K562 (cell line): Measurements from ENCODE around the gene ZNF318. TPM values are rescaled to one million over a fixed set of nuclear protein-coding genes. Genes with fewer than 3 reads are reported as not detected.
A peak's percentile ranks its signal among the peaks of the same experiment; 100 is the strongest.

ENCODE experiments used
- ATAC-seq: fragments of 200-7000 bp; cut with Tn5 transposase; 3 replicates; pipeline ENCODE4 v1.9.1; 2020; ENCODE audit warnings: moderate library complexity
- BruUV-seq: library from RNA; stranded (reverse); fragments of 400-500 nt; replicated peaks from 2 replicates; lab custom pipeline; 2021; lab: Mats Ljungman, UMichigan
- CTCF ChIA-PET: fragments of 300-600 bp; formaldehyde crosslinking; extraction: SDS; loops from one replicate; lab custom pipeline; 2021; ENCODE audit warnings: low intra/inter-chr PET ratio; lab: Yijun Ruan, JAX
- POLR2A ChIA-PET: fragments of 300-600, 350-650 bp; sonication (Branson Sonifier 250); formaldehyde crosslinking; extraction: SDS; loops from one replicate; lab custom pipeline; 2021; ENCODE audit warnings: antibody characterized with exemption, inconsistent platforms; lab: Yijun Ruan, JAX
- DNase-seq, 4 experiments: peaks; one replicate each; pipeline versions ENCODE4 v3.0.0 to v3.0.0-alpha.2; 2011 to 2018; ENCODE audit warnings: low spot score in 3 of 4, mixed read lengths in 3 of 4; ENCODE audit errors: extremely low read depth in 1 of 4
- FAIRE-seq: peaks from 2 replicates; lab custom pipeline; 2011; peaks lifted over from hg19 to GRCh38; lab: Jason Lieb, UNC
- H2AFZ ChIP-seq: 2 replicates; pipeline ENCODE4 v1.6.0; 2011; ENCODE audit warnings: low read depth, low read length, control low read depth, inconsistent platforms
- H3K27ac ChIP-seq: fragments of 200-600 bp; 3 replicates; pipeline ENCODE4 v1.8.0; 2011; ENCODE audit warnings: low read depth, mild to moderate bottlenecking, control low read depth, inconsistent platforms, low read length, moderate library complexity, mixed read lengths; ENCODE audit errors: extremely low read depth
- H3K27me3 ChIP-seq, 2 experiments: fragments of 300-600 bp in 1 of 2; 2 replicates in 1 of 2; 3 replicates in 1 of 2; pipeline versions ENCODE4 v1.6.0 to v1.8.0; 2011; ENCODE audit warnings: inconsistent platforms in 2 of 2, low read length in 2 of 2, mild to moderate bottlenecking in 1 of 2, mixed read lengths in 1 of 2, moderate library complexity in 1 of 2; ENCODE audit not compliant: control insufficient read depth in 2 of 2, insufficient read depth in 2 of 2
- H3K36me3 ChIP-seq: fragments of 300-600 bp; 3 replicates; pipeline ENCODE4 v1.8.0; 2011; ENCODE audit warnings: mild to moderate bottlenecking, low read length, inconsistent platforms; ENCODE audit not compliant: control insufficient read depth, insufficient read depth
- H3K4me1 ChIP-seq, 2 experiments: fragments of 200-600 bp in 1 of 2; replicated peaks in 1 of 2; 2 replicates in 1 of 2; 3 replicates in 1 of 2; pipeline versions ENCODE4 v1.5.1 to v1.8.0; 2011; ENCODE audit warnings: inconsistent platforms in 2 of 2, low read length in 2 of 2, mild to moderate bottlenecking in 1 of 2, mixed read lengths in 1 of 2, moderate library complexity in 1 of 2; ENCODE audit not compliant: control insufficient read depth in 2 of 2, insufficient read depth in 2 of 2
- H3K4me2 ChIP-seq: 2 replicates; pipeline ENCODE4 v1.6.1; 2011; ENCODE audit warnings: low read length, control low read depth, inconsistent platforms, mixed read lengths; ENCODE audit not compliant: insufficient read depth
- H3K4me3 ChIP-seq: fragments of 200-600 bp; sonication (generic), shearing (Covaris generic); 2 replicates; pipeline ENCODE4 v1.5.1; 2016; ENCODE audit warnings: control low read depth, inconsistent platforms
- H3K79me2 ChIP-seq: fragments of 200-600 bp; 3 replicates; pipeline ENCODE4 v1.8.0; 2011; ENCODE audit warnings: low read length, inconsistent platforms; ENCODE audit not compliant: control insufficient read depth, insufficient read depth
- H3K9ac ChIP-seq, 2 experiments: 2 replicates each; pipeline versions ENCODE4 v1.6.0 to v1.6.1; 2011; ENCODE audit warnings: low read depth in 2 of 2, low read length in 2 of 2, control low read depth in 1 of 2, inconsistent platforms in 1 of 2, mild to moderate bottlenecking in 1 of 2, mixed read lengths in 1 of 2; ENCODE audit not compliant: insufficient read depth in 1 of 2
- H3K9me1 ChIP-seq: one replicate; pipeline ENCODE4 v1.6.0; 2011; ENCODE audit warnings: inconsistent platforms, mild to moderate bottlenecking, low read length, moderate library complexity; ENCODE audit not compliant: control insufficient read depth, insufficient read depth
- H3K9me3 ChIP-seq: replicated peaks from 2 replicates; pipeline ENCODE4 v1.5.1; 2011; ENCODE audit warnings: low read depth, low read length, inconsistent platforms; ENCODE audit not compliant: control insufficient read depth, insufficient read depth
- H4K20me1 ChIP-seq: replicated peaks from 2 replicates; pipeline ENCODE4 v1.6.1; 2011; ENCODE audit warnings: low read length, inconsistent platforms, mixed read lengths; ENCODE audit not compliant: control insufficient read depth, insufficient read depth
- ADNP ChIP-seq: fragments of 200-800 bp; sonication (Bioruptor generic); IDR thresholded peaks from 2 replicates; pipeline ENCODE4 v1.6.1; 2016; ENCODE audit warnings: missing genetic modification characterization, missing compliant biosample characterization
- ESRRA ChIP-seq: fragments of 450-650 bp; IDR thresholded peaks from 2 replicates; pipeline ENCODE4 v1.6.1; 2014; ENCODE audit warnings: low read depth, mild to moderate bottlenecking, moderate library complexity, borderline replicate concordance
- HEY1 ChIP-seq: fragments of 250-450 bp; sonication (Bioruptor Pico); IDR thresholded peaks from 2 replicates; pipeline ENCODE4 v1.5.0; 2020; ENCODE audit warnings: mild to moderate bottlenecking, moderate library complexity, borderline replicate concordance
- KDM5B ChIP-seq: fragments of 200-600 bp; sonication (generic); IDR thresholded peaks from 2 replicates; pipeline ENCODE4 v1.6.1; 2012; ENCODE audit warnings: low read depth, mild to moderate bottlenecking, moderate library complexity, low read length, control low read depth, inconsistent platforms; ENCODE audit not compliant: insufficient replicate concordance
- ZBTB17 ChIP-seq: fragments of 450-650 bp; formaldehyde crosslinking; IDR thresholded peaks from 2 replicates; pipeline ENCODE4 v1.4.0; 2020; ENCODE audit warnings: mild to moderate bottlenecking
- ZC3H11A ChIP-seq: IDR thresholded peaks from 2 replicates; pipeline ENCODE4 v1.6.1; 2012; ENCODE audit warnings: low read depth, low read length, improper control_type of control experiment
- WGBS: fragments of 100-300 bp; shearing (Covaris generic); methylation state at CpG from one replicate; pipeline ENCODE4 v1.1.6; 2016; ENCODE audit warnings: low coverage, mixed read lengths; ENCODE audit not compliant: insufficient coverage; ENCODE audit errors: missing lambda C conversion rate; 5-methylcytosine and 5-hydroxymethylcytosine counted together
- in situ Hi-C: fragments of 300-500 bp; cut with MboI; formaldehyde crosslinking; loops from 4 replicates; pipeline ENCODE4 v1.15.0; 2018; ENCODE audit warnings: inconsistent platforms, mixed read lengths
- intact Hi-C: fragments of 100-400 bp; cut with micrococcal nuclease; formaldehyde crosslinking; loops from 2 replicates; pipeline ENCODE4 v1.14.2; 2022
- polyA plus RNA-seq, 8 experiments: library from polyadenylated mRNA; depleted of rRNA in 4 of 8; stranded (reverse) in 5 of 8; unstranded in 3 of 8; fragments of >200 nt; fragmentation: Nextera tagmentation in 2 of 8; fragmentation: Illumina TruSeq in 1 of 8; extraction: Ambion mirVana in 2 of 8; extraction: Trizol in 1 of 8; gene quantifications; 2 replicates each; pipeline versions ENCODE4 v1.2.1 to v1.2.3, GENCODE V29; 2011 to 2014; ENCODE audit warnings: inconsistent platforms in 1 of 8, missing spikeins in 1 of 8
- total RNA-seq, 7 experiments: library from RNA; depleted of rRNA in 6 of 7; stranded (reverse); fragments of >200 nt in 6 of 7; fragmentation: Illumina TruSeq in 2 of 7; extraction: Trizol in 2 of 7; gene quantifications; 2 replicates each; pipeline versions ENCODE4 v1.2.1 to v1.2.3, GENCODE V29; 2011 to 2021; ENCODE audit warnings: low replicate concordance in 1 of 7
- TF ChIP-seq, protein P1 (sequence below): fragments of 450-650 bp; formaldehyde crosslinking; IDR thresholded peaks from 2 replicates; pipeline ENCODE4 v1.4.0; 2020; ENCODE audit warnings: mild to moderate bottlenecking

The ZNF318 gene
- total and polyA plus RNA-seq, 9 of the 15 experiments (the other 6 are each of a cell fraction or from before 2014, with no cell fraction given) = 3.2 to 19.0 (median 9.2) TPM

GRCh38 chr6:43408259-43408658, 38.8 kb upstream of the ZNF318 start:
- Histone ChIP-seq H3K9ac (no peak overlapping the region), H4K20me1 (no peaks in the 10 kb centered on the region), H3K36me3 (no peaks in the 10 kb centered on the region), H3K4me1 (peaks cover 0 to 6% of the 10 kb centered on the region in 2 experiments; a peak in 1 of 5 replicates), H3K9me1 (no peaks in the 10 kb centered on the region), H3K9me3 (no peaks in the 10 kb centered on the region), H3K79me2 (no peaks in the 10 kb centered on the region), H3K27ac (no peak overlapping the region)
- intact Hi-C loops = no loop called here
- in situ Hi-C loops = no loop called here
- CTCF ChIA-PET = no interaction called here
- BruUV-seq = no TSS peak
- POLR2A ChIA-PET = interaction anchor here (1.0 kb wide), 2 partner anchors 10 to 24 kb away, joined by 3 read pairs; no protein-coding TSS in a partner anchor
- DNase-seq (no peak), ATAC-seq (no peak)
- TF ChIP-seq ADNP (no peak), ZBTB17 (CRISPR knock-in tag) (no peak), HEY1 (CRISPR knock-in tag) (no peak), ZC3H11A (no peak)
- TF ChIP-seq, protein P1, sequence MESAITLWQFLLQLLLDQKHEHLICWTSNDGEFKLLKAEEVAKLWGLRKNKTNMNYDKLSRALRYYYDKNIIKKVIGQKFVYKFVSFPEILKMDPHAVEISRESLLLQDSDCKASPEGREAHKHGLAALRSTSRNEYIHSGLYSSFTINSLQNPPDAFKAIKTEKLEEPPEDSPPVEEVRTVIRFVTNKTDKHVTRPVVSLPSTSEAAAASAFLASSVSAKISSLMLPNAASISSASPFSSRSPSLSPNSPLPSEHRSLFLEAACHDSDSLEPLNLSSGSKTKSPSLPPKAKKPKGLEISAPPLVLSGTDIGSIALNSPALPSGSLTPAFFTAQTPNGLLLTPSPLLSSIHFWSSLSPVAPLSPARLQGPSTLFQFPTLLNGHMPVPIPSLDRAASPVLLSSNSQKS = no peak
- TF ChIP-seq, all 486 proteins: peak for 0
- Histone ChIP-seq H2AFZ (no peak overlapping the region), H3K4me3 (no peak overlapping the region), H3K27me3 (peaks cover 14 to 32% of the 10 kb centered on the region in 2 experiments; a peak in 4 of 5 replicates), H3K4me2 (no peak overlapping the region)
- WGBS = 11% methylated on average over 4 of the region's 4 CpGs
- no peak for FAIRE-seq

DNA sequence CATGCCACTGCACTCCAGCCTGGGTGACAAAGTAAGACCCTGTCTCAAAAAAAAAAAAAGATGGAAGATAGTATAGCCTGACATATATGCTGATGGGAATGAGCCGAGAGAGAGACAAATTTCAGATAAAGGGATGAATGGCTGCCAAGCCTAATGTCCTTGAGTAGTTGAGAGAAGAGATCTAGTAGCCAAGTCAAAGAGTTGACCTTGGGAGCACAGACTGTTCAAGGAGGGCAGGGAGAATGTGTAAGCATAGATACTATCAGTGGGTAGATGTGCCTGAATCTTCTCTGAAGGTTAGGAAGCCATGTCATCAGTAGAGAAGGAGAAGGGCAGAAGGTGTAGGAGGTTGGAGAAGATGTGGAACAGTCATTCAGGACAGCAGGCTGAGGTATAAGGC, 37.8 kb upstream of the ZNF318 start:
- BruUV-seq = no TSS peak
- intact Hi-C loops = no loop called here
- FAIRE-seq = no peak

More for the DNA sequence above, 37.8 kb upstream of the ZNF318 start:
- Histone ChIP-seq H3K9me1 (no peaks in the 10 kb centered on the region), H3K9me3 (no peaks in the 10 kb centered on the region), H2AFZ (no peak overlapping the region), H3K79me2 (no peaks in the 10 kb centered on the region), H3K4me1 (peaks cover 0 to under 1% of the 10 kb centered on the region in 2 experiments; a peak in 1 of 5 replicates), H3K36me3 (no peaks in the 10 kb centered on the region), H3K27me3 (peaks cover 14 to 22% of the 10 kb centered on the region in 2 experiments; a peak in 4 of 5 replicates), H3K4me3 (no peak overlapping the region)
- WGBS = 0% methylated on average over 1 of the region's 1 CpG
- no peak for ATAC-seq
- POLR2A ChIA-PET = no interaction called here
- TF ChIP-seq ESRRA = peak; percentile 79; the same call in 1 of the 2 replicates
- TF ChIP-seq KDM5B = no peak
- TF ChIP-seq, all 486 proteins: peak for 1
- in situ Hi-C loops = no loop called here
- CTCF ChIA-PET = no interaction called here
- H4K20me1 ChIP-seq = no peaks in the 10 kb centered on the region
- no peak overlapping the region for H3K9ac ChIP-seq
- H3K27ac ChIP-seq = no peak overlapping the region
- no peak overlapping the region for H3K4me2 ChIP-seq
- no peak for DNase-seq
